H9 (cell line): ENCODE results near the gene EML4. TPM values are rescaled to one million over a fixed set of nuclear protein-coding genes. Genes with fewer than 3 reads are reported as not detected.

ENCODE experiments used
- DNase-seq: peaks from one replicate; pipeline ENCODE4 v3.0.0-alpha.2; 2017
- H2AFZ ChIP-seq: one replicate; pipeline ENCODE4 v1.6.1; 2013; ENCODE audit warnings: mild to moderate bottlenecking, low read length, control low read depth, moderate library complexity
- H2AK5ac ChIP-seq: 2 replicates; pipeline ENCODE4 v1.6.1; 2013; ENCODE audit warnings: low read length, control low read depth, mixed read lengths; ENCODE audit not compliant: insufficient read length
- H2BK120ac ChIP-seq: one replicate; pipeline ENCODE4 v1.6.1; 2013; ENCODE audit warnings: low read depth, mild to moderate bottlenecking, low read length, control low read depth, inconsistent platforms; ENCODE audit not compliant: poor library complexity, severe bottlenecking
- H2BK12ac ChIP-seq: 2 replicates; pipeline ENCODE4 v1.6.1; 2013; ENCODE audit warnings: low read length, control low read depth, mixed read lengths, low read depth; ENCODE audit not compliant: insufficient read length
- H2BK15ac ChIP-seq: 2 replicates; pipeline ENCODE4 v1.6.1; 2013; ENCODE audit warnings: low read depth, low read length, control low read depth
- H2BK20ac ChIP-seq: one replicate; pipeline ENCODE4 v1.6.1; 2013; ENCODE audit warnings: low read depth, mild to moderate bottlenecking, low read length, control low read depth, inconsistent platforms; ENCODE audit not compliant: poor library complexity, severe bottlenecking
- H2BK5ac ChIP-seq: 2 replicates; pipeline ENCODE4 v1.6.1; 2013; ENCODE audit warnings: low read length, control low read depth, mixed read lengths; ENCODE audit not compliant: insufficient read length
- H3K14ac ChIP-seq: 2 replicates; pipeline ENCODE4 v1.6.1; 2013; ENCODE audit warnings: low read length, control low read depth; ENCODE audit not compliant: insufficient read depth
- H3K18ac ChIP-seq: 2 replicates; pipeline ENCODE4 v1.6.1; 2013; ENCODE audit warnings: low read depth, mild to moderate bottlenecking, mixed read lengths, low read length, control low read depth; ENCODE audit not compliant: insufficient read length
- H3K23ac ChIP-seq: 2 replicates; pipeline ENCODE4 v1.6.1; 2013; ENCODE audit warnings: low read length, control low read depth, mixed read lengths, low read depth; ENCODE audit not compliant: insufficient read length
- H3K23me2 ChIP-seq: 2 replicates; pipeline ENCODE4 v1.6.1; 2013; ENCODE audit warnings: low read depth, mild to moderate bottlenecking, mixed read lengths, low read length, control low read depth; ENCODE audit not compliant: insufficient read length, poor library complexity, severe bottlenecking
- H3K27ac ChIP-seq: 2 replicates; pipeline ENCODE4 v1.5.1; 2013; ENCODE audit warnings: low read length, control low read depth, mixed read lengths, low read depth; ENCODE audit not compliant: insufficient read length
- H3K27me3 ChIP-seq: 2 replicates; pipeline ENCODE4 v1.6.1; 2013; ENCODE audit warnings: low read length, control low read depth, inconsistent platforms; ENCODE audit not compliant: insufficient read depth
- H3K4ac ChIP-seq: 2 replicates; pipeline ENCODE4 v1.6.1; 2013; ENCODE audit warnings: low read depth, mild to moderate bottlenecking, control low read depth, inconsistent platforms, low read length, moderate library complexity
- H3K4me1 ChIP-seq: 2 replicates; pipeline ENCODE4 v1.6.1; 2013; ENCODE audit warnings: low read length, control low read depth, inconsistent platforms; ENCODE audit not compliant: insufficient read depth
- H3K4me2 ChIP-seq: 2 replicates; pipeline ENCODE4 v1.6.1; 2013; ENCODE audit warnings: low read length, control low read depth, mixed read lengths; ENCODE audit not compliant: insufficient read length, insufficient read depth
- H3K56ac ChIP-seq: 2 replicates; pipeline ENCODE4 v1.6.1; 2013; ENCODE audit warnings: low read depth, mild to moderate bottlenecking, mixed read lengths, low read length, control low read depth; ENCODE audit not compliant: insufficient read length
- H3K79me1 ChIP-seq: 2 replicates; pipeline ENCODE4 v1.6.1; 2013; ENCODE audit warnings: low read depth, mild to moderate bottlenecking, moderate library complexity, low read length, control low read depth, inconsistent platforms; ENCODE audit not compliant: insufficient read depth, poor library complexity, severe bottlenecking
- H3K79me2 ChIP-seq: 2 replicates; pipeline ENCODE4 v1.6.1; 2013; ENCODE audit warnings: low read length, control low read depth, inconsistent platforms; ENCODE audit not compliant: insufficient read depth
- H3K9ac ChIP-seq: 2 replicates; pipeline ENCODE4 v1.6.1; 2013; ENCODE audit warnings: low read length, control low read depth, mixed read lengths; ENCODE audit not compliant: insufficient read length; ENCODE audit errors: extremely low read depth
- H3K9me3 ChIP-seq: one replicate; pipeline ENCODE4 v1.6.1; 2013; ENCODE audit warnings: low read depth, low read length, inconsistent platforms; ENCODE audit not compliant: control insufficient read depth
- H3T11ph ChIP-seq: one replicate; pipeline ENCODE4 v1.6.1; 2013; ENCODE audit warnings: mild to moderate bottlenecking, low read length, control low read depth, inconsistent platforms
- H4K20me1 ChIP-seq: one replicate; pipeline ENCODE4 v1.6.1; 2013; ENCODE audit not compliant: control insufficient read depth, insufficient read length, insufficient read depth
- H4K5ac ChIP-seq: 2 replicates; pipeline ENCODE4 v1.6.1; 2013; ENCODE audit warnings: low read depth, mild to moderate bottlenecking, mixed read lengths, low read length, control low read depth; ENCODE audit not compliant: insufficient read length
- H4K8ac ChIP-seq: replicated peaks from 2 replicates; pipeline ENCODE4 v1.6.1; 2013; ENCODE audit warnings: low read length, control low read depth, mixed read lengths, low read depth; ENCODE audit not compliant: insufficient read length
- H4K91ac ChIP-seq: 2 replicates; pipeline ENCODE4 v1.6.1; 2013; ENCODE audit warnings: low read depth, mild to moderate bottlenecking, moderate library complexity, mixed read lengths, low read length, control low read depth; ENCODE audit not compliant: insufficient read length
- H3K27ac Mint-ChIP-seq, 3 experiments: 2 replicates in 2 of 3; 3 replicates in 1 of 3; pipeline ENCODE4 v1.8.0; 2020 to 2021; ENCODE audit warnings: mixed read lengths in 3 of 3, mild to moderate bottlenecking in 1 of 3, moderate library complexity in 1 of 3
- H3K27me3 Mint-ChIP-seq: 2 replicates; pipeline ENCODE4 v1.8.0; 2021; ENCODE audit warnings: low read depth, mild to moderate bottlenecking, moderate library complexity, mixed read lengths
- H3K36me3 Mint-ChIP-seq, 3 experiments: 2 replicates in 2 of 3; 3 replicates in 1 of 3; pipeline ENCODE4 v1.8.0; 2020 to 2021; ENCODE audit warnings: low read depth in 3 of 3, mixed read lengths in 3 of 3; ENCODE audit not compliant: insufficient read depth in 1 of 3
- H3K4me1 Mint-ChIP-seq, 2 experiments: 2 replicates each; pipeline ENCODE4 v1.8.0; 2020; ENCODE audit warnings: mixed read lengths in 2 of 2
- H3K4me3 Mint-ChIP-seq, 2 experiments: 2 replicates in 1 of 2; 3 replicates in 1 of 2; pipeline ENCODE4 v1.8.0; 2020 to 2021; ENCODE audit warnings: mild to moderate bottlenecking in 2 of 2, mixed read lengths in 2 of 2, moderate library complexity in 1 of 2
- H3K9me3 Mint-ChIP-seq, 2 experiments: 2 replicates in 1 of 2; 3 replicates in 1 of 2; pipeline ENCODE4 v1.8.0; 2020; ENCODE audit warnings: mild to moderate bottlenecking in 2 of 2, mixed read lengths in 2 of 2, moderate library complexity in 1 of 2
- WGBS: extraction: QIAGEN DNeasy Blood & Tissue Kit; methylation state at CpG from one replicate; pipeline ENCODE4 v1.1.7; 2013; ENCODE audit warnings: missing lambda C conversion rate, low lambda C conversion rate, mixed read lengths; ENCODE audit not compliant: insufficient read length; ENCODE audit errors: extremely low coverage; 5-methylcytosine and 5-hydroxymethylcytosine counted together
- total RNA-seq: library from RNA; stranded (reverse); gene quantifications from 2 replicates; pipeline ENCODE4 v1.2.1, GENCODE V29; 2021
- TF ChIP-seq, protein P1 (sequence below): fragments of 200-600 bp; sonication (generic); conservative IDR thresholded peaks from 3 replicates; pipeline ENCODE4 v1.8.0; 2021; ENCODE audit warnings: antibody characterized with exemption, mild to moderate bottlenecking

EML4 gene
- total RNA-seq, 1 experiment from 2014 or later = 68.6 TPM

DNA sequence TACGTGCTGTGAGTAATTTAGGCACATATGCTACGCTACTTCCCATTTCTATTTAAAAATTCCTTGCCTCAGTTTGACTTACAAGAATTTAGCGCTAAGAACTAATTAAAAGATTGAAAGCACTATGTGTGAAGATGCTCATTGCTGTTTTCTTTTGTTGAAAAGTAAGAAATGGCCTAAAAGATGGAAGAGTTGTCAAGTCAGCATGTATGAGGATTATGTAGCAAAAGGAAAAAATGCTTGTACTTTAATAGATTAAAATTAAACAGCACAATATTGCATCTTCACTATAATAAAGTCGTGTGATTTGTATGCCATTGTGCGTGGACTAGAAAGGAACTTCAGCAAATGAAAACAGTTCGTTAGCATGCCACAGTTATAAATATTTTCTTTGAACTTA, 114.9 kb downstream of the EML4 start:
- H3K56ac ChIP-seq = no peak overlapping the region
- no peak overlapping the region for H2BK12ac ChIP-seq
- no peaks in the 10 kb centered on the region for H3K79me2 ChIP-seq
- no peaks in the 10 kb centered on the region for H4K20me1 ChIP-seq
- no peak overlapping the region for H3K27ac ChIP-seq
- H3K4me1 Mint-ChIP-seq = no peaks in the 10 kb centered on the region; a peak in 1 of 4 replicates
- H2BK5ac ChIP-seq = no peak overlapping the region
- H3K14ac ChIP-seq = no peak overlapping the region
- no peak for DNase-seq
- H3K4me2 ChIP-seq = no peak overlapping the region
- no peaks in the 10 kb centered on the region for H3K4me1 ChIP-seq
- H3K9ac ChIP-seq = no peak overlapping the region
- no peak overlapping the region for H2BK120ac ChIP-seq
- no peak overlapping the region for H3T11ph ChIP-seq
- no peaks in the 10 kb centered on the region for H3K9me3 ChIP-seq
- no peak overlapping the region for H2AK5ac ChIP-seq
- H3K79me1 ChIP-seq = no peaks in the 10 kb centered on the region
- no CpG with 5 or more reads among the region's 6 CpGs for WGBS
- H4K8ac ChIP-seq = no peak overlapping the region
- no peak overlapping the region; a peak in 1 of 7 replicates for H3K27ac Mint-ChIP-seq
- no peak overlapping the region for H3K23ac ChIP-seq
- no peaks in the 10 kb centered on the region for H3K9me3 Mint-ChIP-seq
- H3K4me3 Mint-ChIP-seq = no peak overlapping the region
- H3K18ac ChIP-seq = no peak overlapping the region
- no peak overlapping the region for H4K5ac ChIP-seq
- peaks cover 11 to 24% (median 18%) of the 10 kb centered on the region in 3 experiments; a peak in 5 of 7 replicates for H3K36me3 Mint-ChIP-seq
- TF ChIP-seq, protein P1, sequence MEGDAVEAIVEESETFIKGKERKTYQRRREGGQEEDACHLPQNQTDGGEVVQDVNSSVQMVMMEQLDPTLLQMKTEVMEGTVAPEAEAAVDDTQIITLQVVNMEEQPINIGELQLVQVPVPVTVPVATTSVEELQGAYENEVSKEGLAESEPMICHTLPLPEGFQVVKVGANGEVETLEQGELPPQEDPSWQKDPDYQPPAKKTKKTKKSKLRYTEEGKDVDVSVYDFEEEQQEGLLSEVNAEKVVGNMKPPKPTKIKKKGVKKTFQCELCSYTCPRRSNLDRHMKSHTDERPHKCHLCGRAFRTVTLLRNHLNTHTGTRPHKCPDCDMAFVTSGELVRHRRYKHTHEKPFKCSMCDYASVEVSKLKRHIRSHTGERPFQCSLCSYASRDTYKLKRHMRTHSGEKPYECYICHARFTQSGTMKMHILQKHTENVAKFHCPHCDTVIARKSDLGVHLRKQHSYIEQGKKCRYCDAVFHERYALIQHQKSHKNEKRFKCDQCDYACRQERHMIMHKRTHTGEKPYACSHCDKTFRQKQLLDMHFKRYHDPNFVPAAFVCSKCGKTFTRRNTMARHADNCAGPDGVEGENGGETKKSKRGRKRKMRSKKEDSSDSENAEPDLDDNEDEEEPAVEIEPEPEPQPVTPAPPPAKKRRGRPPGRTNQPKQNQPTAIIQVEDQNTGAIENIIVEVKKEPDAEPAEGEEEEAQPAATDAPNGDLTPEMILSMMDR = no peak
- no peaks in the 10 kb centered on the region for H3K27me3 ChIP-seq
- no peaks in the 10 kb centered on the region for H3K27me3 Mint-ChIP-seq
- no peaks in the 10 kb centered on the region for H3K23me2 ChIP-seq
- H2BK20ac ChIP-seq = no peak overlapping the region
- no peak overlapping the region for H2BK15ac ChIP-seq
- H4K91ac ChIP-seq = no peak overlapping the region
- H2AFZ ChIP-seq = no peak overlapping the region
- no peak overlapping the region for H3K4ac ChIP-seq
